OCI-LY3 (cell line): ENCODE measurements around the gene TENM4.

Experiments
- H2AFZ ChIP-seq: fragments of 200-600, 300-600 bp; shearing (Covaris generic); 2 replicates; pipeline ENCODE4 v1.6.0; 2014; ENCODE audit warnings: antibody characterized with exemption, low read depth, low read length
- H3K27ac ChIP-seq: fragments of 200-600, 300-600 bp; sonication (generic); 2 replicates; pipeline ENCODE4 v1.5.1; 2014; ENCODE audit warnings: mild to moderate bottlenecking, low read length, moderate library complexity, mixed read lengths
- H3K27me3 ChIP-seq: fragments of 200-600, 300-600 bp; sonication (generic); 2 replicates; pipeline ENCODE4 v1.6.1; 2014; ENCODE audit warnings: low read depth, low read length, mixed read lengths
- H3K36me3 ChIP-seq: fragments of 200-600, 300-600 bp; sonication (generic); replicated peaks from 2 replicates; pipeline ENCODE3; 2014; ENCODE audit warnings: low read depth, low read length, mixed read lengths
- H3K4me1 ChIP-seq: fragments of 300-600, 200-600 bp; sonication (generic); 2 replicates; pipeline ENCODE4 v1.6.1; 2014; ENCODE audit warnings: low read length, mixed read lengths
- H3K4me2 ChIP-seq: fragments of 200-600, 300-600 bp; sonication (generic); 2 replicates; pipeline ENCODE4 v1.6.1; 2014; ENCODE audit warnings: low read length, mixed read lengths
- H3K4me3 ChIP-seq: fragments of 300-600, 200-600 bp; sonication (generic); 2 replicates; pipeline ENCODE4 v1.5.1; 2014; ENCODE audit warnings: antibody characterized with exemption, mild to moderate bottlenecking, low read length, moderate library complexity
- H3K79me2 ChIP-seq: fragments of 300-600, 200-600 bp; shearing (Covaris generic); 2 replicates; pipeline ENCODE4 v1.6.1; 2014; ENCODE audit warnings: mild to moderate bottlenecking, low read length, mixed read lengths
- H3K9ac ChIP-seq: fragments of 300-600, 200-600 bp; shearing (Covaris generic); 2 replicates; pipeline ENCODE4 v1.6.0; 2014; ENCODE audit warnings: mild to moderate bottlenecking, low read length, moderate library complexity
- H3K9me3 ChIP-seq: fragments of 200-600, 300-600 bp; shearing (Covaris generic); 2 replicates; pipeline ENCODE4 v1.6.1; 2014; ENCODE audit warnings: low read length, mixed read lengths; ENCODE audit not compliant: insufficient read depth
- H4K20me1 ChIP-seq: fragments of 200-600, 300-600 bp; sonication (generic); 2 replicates; pipeline ENCODE4 v1.6.1; 2016; ENCODE audit warnings: low read length, mixed read lengths; ENCODE audit not compliant: insufficient read depth
- CTCF ChIP-seq: fragments of 200-600, 300-600 bp; sonication (generic); IDR thresholded peaks from 2 replicates; pipeline ENCODE4 v1.5.1; 2014; ENCODE audit warnings: antibody characterized with exemption, low read length, low read depth
- EZH2phosphoT487 ChIP-seq: fragments of 200-600 bp; shearing (Covaris generic); IDR thresholded peaks from 2 replicates; pipeline ENCODE4 v1.6.1; 2018; ENCODE audit warnings: antibody characterized with exemption, mixed run types, low read depth

The TENM4 gene

GRCh38 chr11:78957476-78958245, 483.2 kb downstream of the TENM4 start:
- Histone ChIP-seq H2AFZ (no peak overlapping the region), H4K20me1 (no peaks in the 10 kb centered on the region), H3K4me1 (no peaks in the 10 kb centered on the region), H3K27me3 (no peaks in the 10 kb centered on the region), H3K9me3 (no peaks in the 10 kb centered on the region), H3K4me3 (no peak overlapping the region), H3K79me2 (no peaks in the 10 kb centered on the region), H3K4me2 (no peak overlapping the region), H3K9ac (no peak overlapping the region), H3K36me3 (no peaks in the 10 kb centered on the region), H3K27ac (no peak overlapping the region)
- TF ChIP-seq CTCF (no peak), EZH2phosphoT487 (no peak)

DNA sequence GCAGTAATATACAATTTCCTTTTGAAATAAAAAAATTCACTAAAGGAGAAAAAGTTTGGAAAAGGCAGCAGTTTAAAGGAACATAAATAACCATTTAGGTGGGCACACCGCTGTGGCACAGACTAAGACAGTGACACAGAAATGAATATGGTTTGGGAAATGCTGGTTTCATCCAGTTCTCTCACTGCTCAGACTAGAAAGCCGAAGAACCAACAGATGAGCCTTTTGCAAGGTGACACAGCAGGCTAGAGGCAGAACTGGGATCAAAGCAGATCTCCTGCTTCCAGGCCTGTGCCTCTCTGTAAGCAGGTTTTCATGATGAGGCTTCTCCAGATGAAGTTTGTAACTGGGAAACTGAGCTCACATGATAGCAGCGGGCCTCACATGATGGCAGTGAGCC, 486.1 kb downstream of the TENM4 start:
- H3K27me3 ChIP-seq: no peaks in the 10 kb centered on the region
- H3K4me3 ChIP-seq: no peak overlapping the region
- no peak overlapping the region for H3K27ac ChIP-seq
- no peak overlapping the region for H2AFZ ChIP-seq
- H3K4me2 ChIP-seq: no peak overlapping the region
- H3K9me3 ChIP-seq: no peaks in the 10 kb centered on the region
- no peaks in the 10 kb centered on the region for H4K20me1 ChIP-seq
- TF ChIP-seq EZH2phosphoT487: no peak
- no peak for TF ChIP-seq CTCF
- no peaks in the 10 kb centered on the region for H3K4me1 ChIP-seq
- no peaks in the 10 kb centered on the region for H3K36me3 ChIP-seq
- H3K79me2 ChIP-seq: no peaks in the 10 kb centered on the region
- H3K9ac ChIP-seq: no peak overlapping the region

- H3K79me2 ChIP-seq: no peaks in the 10 kb centered on the region
- H3K36me3 ChIP-seq: no peaks in the 10 kb centered on the region
- no peak overlapping the region for H3K9ac ChIP-seq
- H3K4me1 ChIP-seq: no peaks in the 10 kb centered on the region
- no peak overlapping the region for H3K4me3 ChIP-seq
- H3K4me2 ChIP-seq: no peak overlapping the region
- no peaks in the 10 kb centered on the region for H3K27me3 ChIP-seq
- H3K9me3 ChIP-seq: no peaks in the 10 kb centered on the region
- no peaks in the 10 kb centered on the region for H4K20me1 ChIP-seq
- H2AFZ ChIP-seq: no peak overlapping the region
- H3K27ac ChIP-seq: no peak overlapping the region
- TF ChIP-seq CTCF (no peak), EZH2phosphoT487 (no peak)
Measured at GRCh38 chr11:78954261-78954660, 486.6 kb downstream of the TENM4 start.

DNA sequence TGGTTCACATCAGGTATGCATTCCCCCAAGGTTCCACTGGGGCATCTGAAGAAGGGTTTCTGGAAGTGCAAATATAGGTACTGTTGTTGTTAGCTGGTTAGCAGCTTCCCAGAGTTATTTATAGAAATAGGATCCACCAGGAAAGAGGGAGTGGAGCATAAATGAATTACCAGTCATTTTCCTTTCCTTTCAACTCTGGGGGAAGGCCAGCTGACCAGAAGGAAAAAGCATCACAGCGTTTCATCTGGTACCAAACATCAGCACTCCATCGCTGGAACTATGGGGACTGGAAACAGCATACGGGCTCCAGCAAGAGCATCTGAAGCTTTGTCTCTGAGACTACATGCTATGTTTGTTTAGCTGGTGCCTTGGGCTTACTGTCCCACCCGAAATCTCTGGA, 487.9 kb downstream of the TENM4 start:
- TF ChIP-seq EZH2phosphoT487 (no peak), CTCF (no peak)
- H3K36me3 ChIP-seq: no peaks in the 10 kb centered on the region
- H3K4me3 ChIP-seq: no peak overlapping the region
- H3K4me2 ChIP-seq: no peak overlapping the region
- H3K9me3 ChIP-seq: no peaks in the 10 kb centered on the region
- H3K27me3 ChIP-seq: no peaks in the 10 kb centered on the region
- H3K79me2 ChIP-seq: no peaks in the 10 kb centered on the region
- H3K27ac ChIP-seq: no peak overlapping the region
- H2AFZ ChIP-seq: no peak overlapping the region
- no peaks in the 10 kb centered on the region for H4K20me1 ChIP-seq
- H3K9ac ChIP-seq: no peak overlapping the region
- no peaks in the 10 kb centered on the region for H3K4me1 ChIP-seq
